Endothelial cell of hepatic sinusoid (primary cell): ENCODE measurements around the gene CCDC85B.

Experiments
- in situ Hi-C: cut with HindIII; loops from 2 replicates; pipeline ENCODE4 v1.10.0; 2017; ENCODE audit warnings: low sequenced_read_pairs

CCDC85B gene

GRCh38 chr11:65927904-65928397 lies 37.5 kb downstream of the CCDC85B start:
- in situ Hi-C loops, result no loop called here

GRCh38 chr11:65928667-65929066 lies 38.2 kb downstream of the CCDC85B start:
- in situ Hi-C loops, result no loop called here

- in situ Hi-C loops, result no loop called here
Observed at GRCh38 chr11:65931773-65932557, 41.5 kb downstream of the CCDC85B start.

GRCh38 chr11:65932558-65932919 lies 42.1 kb downstream of the CCDC85B start:
- in situ Hi-C loops, result no loop called here

- in situ Hi-C loops, result no loop called here
Observed at GRCh38 chr11:65934014-65934413, 43.5 kb downstream of the CCDC85B start.

DNA sequence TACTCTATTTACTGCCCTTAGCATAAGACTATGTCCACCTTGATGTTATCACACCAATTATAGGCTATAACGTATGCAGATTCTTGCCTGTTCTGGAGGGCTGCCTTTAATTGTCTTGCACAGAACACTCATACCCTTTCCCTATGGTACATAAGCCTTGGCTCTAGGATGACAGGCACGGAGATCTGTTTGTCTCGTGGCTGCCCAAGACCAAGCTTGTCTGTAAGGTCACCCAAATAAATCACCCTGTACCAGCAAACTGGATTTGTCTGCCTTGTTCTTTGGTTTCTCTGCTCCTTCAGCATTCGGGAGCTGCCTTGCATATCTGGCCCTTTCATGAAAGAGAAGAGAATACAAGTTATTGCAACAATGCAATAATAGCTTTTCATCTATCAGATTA lies 47.3 kb downstream of the CCDC85B start:
- in situ Hi-C loops, result loop anchor here (5.0 kb wide), 1 partner anchor 40 kb away; no protein-coding TSS in a partner anchor
